AG09319 (cell line): ENCODE results near the gene ZNF598.

Experiments used
- DNase-seq: peaks from one replicate; pipeline ENCODE4 v3.0.0-alpha.2; 2010; ENCODE audit warnings: low read depth; ENCODE audit errors: extremely low read depth
- CTCF ChIP-seq: IDR thresholded peaks from 2 replicates; pipeline ENCODE4 v1.5.1; 2011; ENCODE audit warnings: low read depth, mild to moderate bottlenecking, inconsistent platforms, low read length, moderate library complexity

The ZNF598 gene

DNA sequence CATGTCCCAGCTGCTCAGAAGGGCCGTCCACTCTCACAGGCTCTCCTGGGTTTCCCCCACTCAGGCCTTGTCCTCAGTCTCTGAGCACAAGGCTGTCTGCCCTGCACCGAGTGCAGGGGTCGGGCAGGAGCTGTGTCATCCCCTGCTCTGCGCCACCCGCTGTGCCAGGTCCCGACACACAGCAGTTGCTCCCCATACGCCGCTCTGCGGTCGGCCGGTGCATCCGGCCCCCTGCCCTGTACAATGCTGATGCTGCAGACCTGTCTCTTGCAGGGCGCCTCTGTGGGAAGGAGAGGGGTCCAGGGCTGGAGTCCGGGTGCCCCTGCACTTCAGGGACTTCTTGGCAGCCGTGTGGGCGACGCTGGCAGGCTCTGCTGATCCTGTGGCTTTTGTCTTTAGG is 44.3 kb upstream of the ZNF598 start:
- no peak for TF ChIP-seq CTCF
- DNase-seq = no peak

DNA sequence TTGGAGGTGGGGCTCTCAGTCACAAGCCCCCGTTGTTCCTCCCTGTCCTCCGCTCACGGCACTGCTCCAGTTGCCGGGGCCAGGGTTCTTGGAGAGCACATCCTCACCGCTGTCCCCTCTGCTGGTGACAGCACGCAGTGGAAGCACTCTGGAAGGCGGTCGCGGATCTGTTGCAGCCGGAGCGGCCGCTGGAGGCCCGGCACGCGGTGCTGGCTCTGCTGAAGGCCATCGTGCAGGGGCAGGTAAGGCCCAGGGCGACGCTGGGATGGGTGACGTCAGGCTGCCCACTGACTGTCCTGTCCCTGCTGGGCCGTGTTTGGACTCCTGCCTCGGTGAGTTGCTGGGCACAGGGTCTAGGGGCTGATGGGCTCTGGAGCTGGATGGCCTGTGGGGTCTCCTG is 43.6 kb upstream of the ZNF598 start:
- no peak for TF ChIP-seq CTCF
- DNase-seq = no peak

- no peak for TF ChIP-seq CTCF
- DNase-seq = no peak
Measured at GRCh38 chr16:2048116-2048543, 38.5 kb upstream of the ZNF598 start.

DNA sequence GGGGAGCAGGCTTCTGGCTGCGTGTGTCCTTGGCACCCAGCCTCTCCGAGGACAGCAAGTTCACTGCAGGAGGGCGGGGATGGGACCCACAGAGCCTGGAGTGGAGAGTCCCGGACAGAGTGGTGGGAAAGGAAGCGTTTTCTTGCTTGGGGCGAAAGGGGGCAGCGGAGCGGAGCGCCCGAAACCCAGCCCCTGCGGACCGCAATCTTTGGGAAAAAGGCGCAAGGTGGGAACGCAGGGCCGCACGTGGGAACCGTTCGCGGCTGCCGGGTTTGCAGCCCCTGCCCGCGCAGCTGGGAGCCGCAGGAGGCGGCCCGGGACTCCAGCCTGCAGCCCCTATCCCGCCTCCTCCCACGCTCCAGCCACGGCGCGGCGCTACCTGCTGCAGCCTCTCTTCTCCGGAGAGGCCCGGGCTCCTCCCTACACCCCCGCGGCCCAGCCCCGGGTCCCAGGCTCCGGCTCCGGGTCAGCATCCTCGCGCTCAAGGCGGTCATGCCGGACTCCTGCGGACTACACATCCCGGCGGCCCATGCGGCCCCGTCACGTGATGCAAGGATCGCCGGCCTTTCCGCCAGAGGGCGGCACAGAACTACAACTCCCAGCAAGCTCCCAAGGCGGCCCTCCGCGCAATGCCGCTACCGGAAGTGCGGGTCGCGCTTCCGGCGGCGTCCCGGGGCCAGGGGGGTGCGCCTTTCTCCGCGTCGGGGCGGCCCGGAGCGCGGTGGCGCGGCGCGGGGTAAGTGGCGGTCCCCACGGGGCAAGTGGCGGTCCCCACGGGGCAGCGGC is 37.9 kb upstream of the ZNF598 start, which contains the start of the genes NTHL1 and TSC2:
TSS of gene NTHL1 (minus strand) at position 505 of the 786 bp plus-strand sequence. CDS start at position 494, 11 bp downstream.
TSS of gene TSC2 (plus strand) at position 656 of the 786 bp plus-strand sequence. CDS start 631 bp downstream, outside the sequence.
- peak; percentile 23 for TF ChIP-seq CTCF
- peak; percentile 87 for DNase-seq

DNA sequence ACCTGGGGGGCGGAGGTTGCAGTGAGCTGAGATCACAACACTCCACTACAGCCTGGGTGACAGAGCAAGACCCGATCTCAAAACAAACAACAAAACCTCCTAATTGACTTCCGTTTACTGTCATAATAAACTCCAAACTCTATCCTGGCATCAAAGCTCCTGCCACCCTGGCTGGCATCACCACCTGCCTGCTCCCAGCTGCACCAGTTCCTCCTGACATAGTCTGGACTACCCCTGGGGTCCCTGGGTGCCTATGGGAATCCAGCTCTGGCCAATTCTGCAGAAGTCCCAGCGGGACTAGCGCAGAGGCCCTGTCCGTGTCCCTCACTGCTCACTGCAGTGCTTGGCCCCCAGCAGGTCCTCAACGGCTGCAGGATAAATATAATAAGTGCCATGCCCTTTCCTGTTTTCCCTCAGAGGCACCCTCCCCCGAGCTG is 37.3 kb upstream of the ZNF598 start:
- no peak for DNase-seq
- no peak for TF ChIP-seq CTCF

DNA sequence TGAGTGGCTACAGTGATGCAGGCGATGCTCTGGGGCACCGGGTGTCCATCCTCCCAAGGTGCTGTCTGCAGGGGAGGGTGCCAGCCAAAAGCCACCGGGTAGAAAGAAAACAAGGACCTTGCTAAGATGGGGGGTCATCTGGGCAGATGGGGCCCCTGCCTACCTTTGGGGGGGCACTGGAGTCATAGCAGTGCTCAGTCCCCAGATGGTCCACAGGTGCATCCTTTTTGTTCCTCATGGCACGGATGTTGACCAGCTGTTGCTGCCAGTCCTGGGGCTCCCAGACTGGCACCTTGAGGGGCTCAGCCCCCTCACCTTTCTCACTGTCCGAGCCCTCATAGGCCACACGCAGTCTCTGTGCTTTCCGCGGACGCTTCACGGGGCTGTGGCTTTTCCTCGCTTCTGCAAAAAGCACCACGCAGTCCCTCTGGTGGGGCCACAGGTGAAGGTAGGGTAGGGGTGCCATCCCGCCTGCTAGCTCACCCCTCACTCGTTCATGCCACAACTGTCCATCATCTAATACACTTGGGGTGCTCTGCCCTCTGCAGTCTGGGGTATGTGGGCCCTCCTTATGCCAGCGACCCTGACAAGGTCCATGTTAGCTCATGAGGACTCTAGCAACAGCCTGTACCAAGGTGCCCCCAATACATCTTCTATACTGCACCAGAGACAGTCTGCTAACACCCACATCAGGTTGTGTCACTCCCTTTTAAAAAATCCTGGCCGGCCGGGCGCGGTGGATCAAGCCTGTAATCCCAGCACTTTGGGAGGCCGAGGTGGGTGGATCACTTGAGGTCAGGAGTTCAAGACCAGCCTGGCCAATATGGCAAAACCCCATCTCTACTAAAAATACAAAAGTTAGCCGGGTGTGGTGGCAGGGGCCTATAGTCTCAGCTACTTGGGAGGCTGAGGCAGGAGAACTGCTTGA is 36.6 kb upstream of the ZNF598 start:
- no peak for TF ChIP-seq CTCF
- DNase-seq = no peak
